ENCODE results near the gene NEGR1.

NEGR1 gene

GRCh38 chr1:71948561-71948960 is 333.8 kb downstream of the NEGR1 start:
- no peaks in the 10 kb centered on the region for H3K36me3 ChIP-seq (ENCODE audit: control insufficient read depth in 5 of 5, insufficient read depth in 5 of 5, low read length in 5 of 5)
- no peak overlapping the region for H3K4me3 ChIP-seq (ENCODE audit: low read depth in 1 of 5, low read length in 5 of 5)
- H3K4me1 ChIP-seq (ENCODE audit: control insufficient read depth in 5 of 5, insufficient read depth in 5 of 5, low read length in 5 of 5) = no peaks in the 10 kb centered on the region
- no peak overlapping the region for H3K27ac ChIP-seq (ENCODE audit: low read depth, low read length)
- H3K9me3 ChIP-seq (ENCODE audit: control insufficient read depth in 5 of 5, low read length in 5 of 5) = no peaks in the 10 kb centered on the region
- no peak overlapping the region for H3K9ac ChIP-seq (ENCODE audit: low read length in 5 of 5)
- H3K27me3 ChIP-seq (ENCODE audit: control insufficient read depth in 5 of 5, insufficient read depth in 4 of 5, low read length in 5 of 5) = no peaks in the 10 kb centered on the region

DNA sequence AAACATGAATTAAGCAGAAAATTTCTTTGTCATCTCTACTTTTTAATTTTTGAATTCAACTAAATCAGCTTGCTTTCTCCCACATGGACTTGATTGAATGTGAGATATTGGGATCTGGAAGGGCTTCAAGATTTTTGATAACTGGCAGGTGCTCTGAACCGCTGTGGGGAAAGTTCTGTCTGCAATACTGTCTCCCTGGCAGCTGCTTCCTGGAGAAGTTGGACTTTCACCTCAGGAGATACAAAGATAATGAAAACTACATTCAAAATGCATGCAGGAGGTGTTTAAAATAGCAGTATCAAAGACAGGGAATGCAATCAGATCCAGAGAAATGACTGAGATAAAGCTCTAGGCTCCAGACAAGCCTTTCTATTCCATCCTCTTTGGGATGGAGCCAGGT is 338.3 kb downstream of the NEGR1 start:
- Histone ChIP-seq H3K4me3 (ENCODE audit: low read depth in 1 of 5, low read length in 5 of 5) (no peak overlapping the region), H3K27me3 (ENCODE audit: control insufficient read depth in 5 of 5, insufficient read depth in 4 of 5, low read length in 5 of 5) (no peaks in the 10 kb centered on the region), H3K27ac (ENCODE audit: low read depth, low read length) (no peak overlapping the region), H3K9me3 (ENCODE audit: control insufficient read depth in 5 of 5, low read length in 5 of 5) (no peaks in the 10 kb centered on the region), H3K9ac (ENCODE audit: low read length in 5 of 5) (no peak overlapping the region), H3K36me3 (ENCODE audit: control insufficient read depth in 5 of 5, insufficient read depth in 5 of 5, low read length in 5 of 5) (no peaks in the 10 kb centered on the region), H3K4me1 (ENCODE audit: control insufficient read depth in 5 of 5, insufficient read depth in 5 of 5, low read length in 5 of 5) (no peaks in the 10 kb centered on the region)

DNA sequence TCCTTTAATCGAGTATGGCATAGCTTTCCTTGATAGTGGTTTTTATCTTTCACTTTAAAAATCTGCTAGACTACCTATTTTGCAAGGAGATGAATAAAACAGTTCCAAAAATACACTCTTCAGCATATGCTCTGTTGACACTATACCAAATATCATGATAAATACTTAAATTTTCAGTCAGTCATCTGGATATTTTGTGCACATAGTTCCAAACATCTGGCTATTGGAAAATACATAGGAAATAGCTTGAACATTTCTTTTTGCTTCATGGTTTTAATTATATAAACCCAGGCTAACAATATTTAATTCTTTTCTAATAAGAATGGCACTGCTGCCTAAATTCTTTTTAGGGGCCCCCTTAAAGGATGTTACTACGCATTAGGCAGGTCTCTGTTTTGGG is 342.1 kb downstream of the NEGR1 start:
- Histone ChIP-seq H3K27me3 (ENCODE audit: control insufficient read depth in 5 of 5, insufficient read depth in 4 of 5, low read length in 5 of 5) (no peaks in the 10 kb centered on the region), H3K27ac (ENCODE audit: low read depth, low read length) (no peak overlapping the region), H3K9ac (ENCODE audit: low read length in 5 of 5) (no peak overlapping the region), H3K9me3 (ENCODE audit: control insufficient read depth in 5 of 5, low read length in 5 of 5) (no peaks in the 10 kb centered on the region), H3K36me3 (ENCODE audit: control insufficient read depth in 5 of 5, insufficient read depth in 5 of 5, low read length in 5 of 5) (no peaks in the 10 kb centered on the region), H3K4me3 (ENCODE audit: low read depth in 1 of 5, low read length in 5 of 5) (no peak overlapping the region), H3K4me1 (ENCODE audit: control insufficient read depth in 5 of 5, insufficient read depth in 5 of 5, low read length in 5 of 5) (peaks cover 0 to 13% (median 4%) of the 10 kb centered on the region in 5 donors)

GRCh38 chr1:71930511-71930910 is 351.8 kb downstream of the NEGR1 start:
- H3K27ac ChIP-seq (ENCODE audit: low read depth, low read length) = no peak overlapping the region
- no peak overlapping the region for H3K4me3 ChIP-seq (ENCODE audit: low read depth in 1 of 5, low read length in 5 of 5)
- H3K9me3 ChIP-seq (ENCODE audit: control insufficient read depth in 5 of 5, low read length in 5 of 5) = no peaks in the 10 kb centered on the region
- no peaks in the 10 kb centered on the region for H3K27me3 ChIP-seq (ENCODE audit: control insufficient read depth in 5 of 5, insufficient read depth in 4 of 5, low read length in 5 of 5)
- no peak overlapping the region for H3K9ac ChIP-seq (ENCODE audit: low read length in 5 of 5)
- no peaks in the 10 kb centered on the region for H3K36me3 ChIP-seq (ENCODE audit: control insufficient read depth in 5 of 5, insufficient read depth in 5 of 5, low read length in 5 of 5)
- H3K4me1 ChIP-seq (ENCODE audit: control insufficient read depth in 5 of 5, insufficient read depth in 5 of 5, low read length in 5 of 5) = no peaks in the 10 kb centered on the region

DNA sequence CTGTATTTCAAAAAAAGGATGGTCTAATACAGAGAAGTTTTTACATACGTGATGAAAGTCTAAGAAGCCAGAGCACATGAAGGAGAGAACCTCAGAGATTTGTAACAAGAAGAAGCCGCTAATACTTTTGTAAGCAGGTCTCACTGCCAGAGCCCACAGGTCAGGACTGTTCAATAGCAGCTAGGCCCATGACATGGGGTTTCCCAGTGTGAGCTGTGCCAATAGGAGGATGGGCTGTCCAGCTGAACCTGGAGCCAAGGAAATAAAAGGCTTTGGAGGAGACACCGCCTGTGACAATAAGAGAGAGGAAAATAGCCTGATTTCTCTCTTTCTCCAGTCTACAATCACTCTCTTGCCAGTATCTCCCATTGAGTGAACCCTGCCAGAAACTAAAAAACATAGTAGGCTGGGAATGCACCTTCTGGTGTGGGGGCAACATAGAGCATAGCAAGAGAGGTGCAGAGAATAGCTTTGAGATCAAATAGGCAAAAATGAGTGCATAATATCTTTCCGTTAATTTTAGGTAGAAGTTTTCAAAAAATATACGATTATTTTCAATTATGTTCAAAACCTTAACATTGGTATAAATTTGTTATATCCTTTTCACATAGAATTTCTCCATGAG is 360.3 kb downstream of the NEGR1 start:
- Histone ChIP-seq H3K4me1 (ENCODE audit: control insufficient read depth in 5 of 5, insufficient read depth in 5 of 5, low read length in 5 of 5) (no peaks in the 10 kb centered on the region), H3K9me3 (ENCODE audit: control insufficient read depth in 5 of 5, low read length in 5 of 5) (no peaks in the 10 kb centered on the region), H3K27ac (ENCODE audit: low read depth, low read length) (no peak overlapping the region), H3K27me3 (ENCODE audit: control insufficient read depth in 5 of 5, insufficient read depth in 4 of 5, low read length in 5 of 5) (no peaks in the 10 kb centered on the region), H3K4me3 (ENCODE audit: low read depth in 1 of 5, low read length in 5 of 5) (no peak overlapping the region), H3K36me3 (ENCODE audit: control insufficient read depth in 5 of 5, insufficient read depth in 5 of 5, low read length in 5 of 5) (no peaks in the 10 kb centered on the region), H3K9ac (ENCODE audit: low read length in 5 of 5) (no peak overlapping the region)

- H3K4me3 ChIP-seq (ENCODE audit: low read depth in 1 of 5, low read length in 5 of 5) = no peak overlapping the region
- H3K9me3 ChIP-seq (ENCODE audit: control insufficient read depth in 5 of 5, low read length in 5 of 5) = no peaks in the 10 kb centered on the region
- no peaks in the 10 kb centered on the region for H3K36me3 ChIP-seq (ENCODE audit: control insufficient read depth in 5 of 5, insufficient read depth in 5 of 5, low read length in 5 of 5)
- no peak overlapping the region for H3K9ac ChIP-seq (ENCODE audit: low read length in 5 of 5)
- H3K27ac ChIP-seq (ENCODE audit: low read depth, low read length) = no peak overlapping the region
- no peaks in the 10 kb centered on the region for H3K27me3 ChIP-seq (ENCODE audit: control insufficient read depth in 5 of 5, insufficient read depth in 4 of 5, low read length in 5 of 5)
- H3K4me1 ChIP-seq (ENCODE audit: control insufficient read depth in 5 of 5, insufficient read depth in 5 of 5, low read length in 5 of 5) = no peaks in the 10 kb centered on the region
Observed at GRCh38 chr1:71921204-71921603, 361.1 kb downstream of the NEGR1 start.

GRCh38 chr1:71920556-71920955 is 361.8 kb downstream of the NEGR1 start:
- H3K4me3 ChIP-seq (ENCODE audit: low read depth in 1 of 5, low read length in 5 of 5) = no peak overlapping the region
- H3K27ac ChIP-seq (ENCODE audit: low read depth, low read length) = no peak overlapping the region
- H3K9ac ChIP-seq (ENCODE audit: low read length in 5 of 5) = no peak overlapping the region
- H3K4me1 ChIP-seq (ENCODE audit: control insufficient read depth in 5 of 5, insufficient read depth in 5 of 5, low read length in 5 of 5) = no peaks in the 10 kb centered on the region
- no peaks in the 10 kb centered on the region for H3K36me3 ChIP-seq (ENCODE audit: control insufficient read depth in 5 of 5, insufficient read depth in 5 of 5, low read length in 5 of 5)
- H3K9me3 ChIP-seq (ENCODE audit: control insufficient read depth in 5 of 5, low read length in 5 of 5) = no peaks in the 10 kb centered on the region
- no peaks in the 10 kb centered on the region for H3K27me3 ChIP-seq (ENCODE audit: control insufficient read depth in 5 of 5, insufficient read depth in 4 of 5, low read length in 5 of 5)

DNA sequence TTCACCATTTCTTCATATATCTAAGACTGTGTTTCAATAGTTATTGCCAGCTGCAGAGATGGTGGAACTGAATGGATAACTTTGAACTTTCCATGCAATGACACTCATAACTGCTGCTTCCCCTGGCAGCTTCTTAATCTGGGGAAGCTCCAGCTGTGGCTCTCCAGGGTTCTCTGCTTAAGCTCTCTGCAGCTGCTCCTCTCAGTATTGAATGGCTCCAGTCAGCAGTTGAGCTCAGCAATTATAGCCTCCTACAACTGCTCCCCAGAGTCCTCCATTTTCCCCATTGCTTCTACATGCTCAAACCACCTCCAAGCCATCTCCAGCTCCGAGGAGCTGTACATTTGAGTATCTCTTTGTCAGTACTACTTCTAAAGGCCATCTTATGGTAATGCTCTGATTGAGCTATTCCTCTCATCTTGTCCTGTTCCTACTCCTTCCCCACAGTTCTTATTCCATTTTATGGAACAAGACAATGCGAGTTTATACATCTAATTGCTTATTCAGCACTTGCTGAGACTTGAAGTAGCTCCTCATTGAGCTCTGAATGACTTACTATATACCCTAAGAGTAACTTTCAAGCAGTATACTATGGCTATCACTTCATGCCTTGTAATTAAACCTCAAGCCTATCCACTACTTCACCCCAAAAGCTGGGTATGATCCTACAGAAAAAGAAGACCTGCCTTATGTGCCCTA is 362.4 kb downstream of the NEGR1 start:
- H3K27ac ChIP-seq (ENCODE audit: low read depth, low read length) = no peak overlapping the region

GRCh38 chr1:71918630-71919029 is 363.7 kb downstream of the NEGR1 start:
- H3K36me3 ChIP-seq (ENCODE audit: control insufficient read depth in 5 of 5, insufficient read depth in 5 of 5, low read length in 5 of 5) = no peaks in the 10 kb centered on the region
- no peaks in the 10 kb centered on the region for H3K4me1 ChIP-seq (ENCODE audit: control insufficient read depth in 5 of 5, insufficient read depth in 5 of 5, low read length in 5 of 5)
- no peak overlapping the region for H3K4me3 ChIP-seq (ENCODE audit: low read depth in 1 of 5, low read length in 5 of 5)
- H3K9me3 ChIP-seq (ENCODE audit: control insufficient read depth in 5 of 5, low read length in 5 of 5) = no peaks in the 10 kb centered on the region
- no peaks in the 10 kb centered on the region for H3K27me3 ChIP-seq (ENCODE audit: control insufficient read depth in 5 of 5, insufficient read depth in 4 of 5, low read length in 5 of 5)
- no peak overlapping the region for H3K9ac ChIP-seq (ENCODE audit: low read length in 5 of 5)
- no peak overlapping the region for H3K27ac ChIP-seq (ENCODE audit: low read depth, low read length)

More for the DNA sequence above, 362.4 kb downstream of the NEGR1 start:
- H3K36me3 ChIP-seq (ENCODE audit: control insufficient read depth in 5 of 5, insufficient read depth in 5 of 5, low read length in 5 of 5) = no peaks in the 10 kb centered on the region
- no peak overlapping the region for H3K9ac ChIP-seq (ENCODE audit: low read length in 5 of 5)
- H3K27me3 ChIP-seq (ENCODE audit: control insufficient read depth in 5 of 5, insufficient read depth in 4 of 5, low read length in 5 of 5) = no peaks in the 10 kb centered on the region
- H3K9me3 ChIP-seq (ENCODE audit: control insufficient read depth in 5 of 5, low read length in 5 of 5) = no peaks in the 10 kb centered on the region
- H3K4me1 ChIP-seq (ENCODE audit: control insufficient read depth in 5 of 5, insufficient read depth in 5 of 5, low read length in 5 of 5) = no peaks in the 10 kb centered on the region
- no peak overlapping the region for H3K4me3 ChIP-seq (ENCODE audit: low read depth in 1 of 5, low read length in 5 of 5)

DNA sequence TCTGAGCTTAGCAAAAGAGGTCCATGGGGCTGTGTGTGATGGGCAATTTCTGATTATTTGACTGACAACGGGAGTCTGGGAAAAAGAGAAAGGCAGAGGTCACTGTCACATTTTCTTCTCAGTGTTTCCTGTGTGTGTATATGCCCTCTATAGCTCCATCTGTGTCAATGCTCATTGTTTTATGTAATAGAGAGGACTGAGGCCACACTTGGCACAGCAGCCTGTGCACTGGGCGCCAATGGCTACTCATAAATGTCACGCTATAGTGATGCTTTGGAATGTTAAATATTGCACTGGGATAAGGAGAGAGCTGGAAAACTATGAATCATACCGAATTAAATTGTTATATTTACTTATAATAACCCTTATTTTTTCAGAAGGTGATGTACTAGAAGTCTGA is 365.4 kb downstream of the NEGR1 start:
- Histone ChIP-seq H3K4me3 (ENCODE audit: low read depth in 1 of 5, low read length in 5 of 5) (no peak overlapping the region), H3K36me3 (ENCODE audit: control insufficient read depth in 5 of 5, insufficient read depth in 5 of 5, low read length in 5 of 5) (no peaks in the 10 kb centered on the region), H3K4me1 (ENCODE audit: control insufficient read depth in 5 of 5, insufficient read depth in 5 of 5, low read length in 5 of 5) (no peaks in the 10 kb centered on the region), H3K9me3 (ENCODE audit: control insufficient read depth in 5 of 5, low read length in 5 of 5) (no peaks in the 10 kb centered on the region), H3K9ac (ENCODE audit: low read length in 5 of 5) (no peak overlapping the region), H3K27me3 (ENCODE audit: control insufficient read depth in 5 of 5, insufficient read depth in 4 of 5, low read length in 5 of 5) (no peaks in the 10 kb centered on the region), H3K27ac (ENCODE audit: low read depth, low read length) (no peak overlapping the region)
